Activated T-cell treated with anti-CD3 and anti-CD28 coated beads for 24 hours (primary cell): ENCODE results near the gene KCNE3.

Source experiments
- DNase-seq: peaks from one replicate; pipeline ENCODE4 v3.0.0-alpha.2; 2020; ENCODE audit warnings: low read depth

Gene KCNE3

GRCh38 chr11:74466916-74467885 lies at the start of gene KCNE3:
Gene KCNE3, minus strand, starts transcription at chr11:74467549. Its CDS starts 9,986 bp downstream, at chr11:74457563.
- DNase-seq: no peak

- no peak for DNase-seq
Measured at GRCh38 chr11:74507582-74507981, 40.2 kb upstream of the KCNE3 start.

DNA sequence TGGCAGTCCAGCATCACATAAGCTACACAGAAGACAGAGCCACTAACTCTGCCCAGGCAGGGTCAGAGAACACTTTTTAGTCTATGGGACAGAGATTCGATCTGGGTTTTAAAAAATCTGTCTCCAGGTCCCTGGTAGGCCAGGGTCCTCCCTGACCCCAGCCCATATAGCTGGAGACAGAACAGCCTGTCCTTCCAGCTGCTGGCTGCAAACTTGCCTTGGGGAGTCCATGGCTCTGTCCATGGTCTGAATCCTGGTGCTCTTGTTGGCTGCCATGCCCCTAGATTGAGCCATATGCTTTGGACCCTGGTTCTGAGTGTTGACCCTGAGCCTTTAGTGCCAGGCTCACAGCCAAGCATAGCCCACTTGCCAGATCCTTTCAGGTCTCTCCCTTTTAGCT lies 39.5 kb upstream of the KCNE3 start:
- DNase-seq: no peak

GRCh38 chr11:74505911-74506310 lies 38.6 kb upstream of the KCNE3 start:
- DNase-seq: no peak

- no peak for DNase-seq
Measured at GRCh38 chr11:74504100-74504691, 36.8 kb upstream of the KCNE3 start.

- DNase-seq: no peak
Measured at GRCh38 chr11:74494916-74495315, 27.6 kb upstream of the KCNE3 start.

DNA sequence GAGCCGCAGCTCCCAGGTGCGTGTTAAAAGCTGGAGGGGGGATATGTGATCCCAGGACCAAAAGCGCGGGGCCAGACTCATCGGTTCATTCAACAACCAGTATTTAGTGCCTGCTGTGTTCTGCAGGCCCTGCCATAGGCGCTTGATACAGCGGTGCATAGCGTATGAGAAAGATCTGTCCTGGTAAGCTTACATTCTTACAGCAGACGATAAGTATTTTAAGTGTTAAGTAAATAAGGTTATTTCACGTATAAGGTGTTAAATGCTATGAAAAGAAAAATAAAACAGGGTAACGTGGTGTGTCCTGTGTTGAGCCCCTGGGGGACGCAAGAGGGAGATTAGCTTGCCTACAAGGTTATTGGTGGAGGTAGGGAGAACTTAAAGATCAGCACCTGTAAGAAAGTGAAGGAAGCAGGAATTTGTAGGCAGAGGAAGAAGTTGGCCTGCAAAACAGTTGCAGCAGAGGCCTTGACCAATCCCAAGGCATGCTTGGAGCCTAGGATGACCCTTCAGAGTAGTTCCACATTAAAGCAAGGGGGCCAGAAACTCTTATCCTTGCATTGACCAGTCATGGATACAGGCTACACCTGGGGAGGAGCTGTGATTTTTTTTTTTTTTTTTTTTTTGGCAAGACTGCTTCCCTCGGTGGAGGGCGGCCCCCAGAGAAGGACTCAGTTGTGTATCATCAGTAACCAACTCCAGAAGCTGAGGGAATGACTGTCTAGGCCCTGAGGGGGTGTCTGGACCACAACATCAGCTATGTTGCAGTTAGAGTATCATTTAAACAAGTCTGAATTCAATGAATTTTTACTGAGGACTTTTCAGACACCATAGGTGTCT lies 26.7 kb upstream of the KCNE3 start:
- no peak for DNase-seq

DNA sequence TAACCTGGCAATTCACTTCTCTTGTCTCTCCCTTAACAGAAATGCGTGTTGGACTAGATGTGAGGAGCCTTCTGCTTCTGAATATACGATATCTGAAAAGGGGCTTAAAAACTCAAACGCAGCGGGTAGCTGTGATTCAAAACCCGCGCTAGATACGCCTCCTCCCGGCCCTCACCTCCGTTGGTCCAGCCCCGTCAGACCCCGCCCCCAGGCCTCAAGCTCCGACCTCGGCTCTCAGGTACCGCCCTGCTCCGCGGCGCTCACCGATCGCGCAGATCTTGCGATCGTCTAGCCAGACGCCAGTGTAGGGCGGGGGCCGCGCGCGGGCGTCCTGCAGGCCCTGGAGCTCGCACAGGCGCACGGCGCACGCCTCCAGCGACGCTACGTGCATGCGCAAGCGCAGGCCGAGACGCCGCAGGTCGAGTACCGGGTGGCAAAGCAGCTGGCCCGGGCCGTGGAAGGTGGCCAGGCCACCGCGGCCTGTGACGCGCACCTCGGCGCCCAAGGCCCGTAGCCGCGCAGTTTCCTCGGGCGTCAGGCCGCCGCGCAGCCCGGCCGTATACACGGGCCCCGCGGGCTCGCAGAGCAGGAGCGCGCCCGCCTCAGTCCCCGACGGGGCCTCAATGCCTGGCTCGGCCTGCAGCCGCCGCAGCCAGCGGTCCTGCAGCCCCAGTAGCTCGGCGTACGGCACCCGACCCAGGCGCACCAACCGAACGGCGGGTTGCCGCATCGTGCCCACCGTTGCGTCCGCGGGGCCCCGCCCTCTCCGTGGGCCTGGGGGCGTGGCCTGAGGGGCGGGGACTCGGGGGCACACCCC lies 25.8 kb upstream of the KCNE3 start, which contains the start of gene LIPT2:
TSS of gene LIPT2 (minus strand) at position 751 of the 817 bp plus-strand sequence. CDS start at position 730, 21 bp downstream.
- DNase-seq: peak; percentile 96

DNA sequence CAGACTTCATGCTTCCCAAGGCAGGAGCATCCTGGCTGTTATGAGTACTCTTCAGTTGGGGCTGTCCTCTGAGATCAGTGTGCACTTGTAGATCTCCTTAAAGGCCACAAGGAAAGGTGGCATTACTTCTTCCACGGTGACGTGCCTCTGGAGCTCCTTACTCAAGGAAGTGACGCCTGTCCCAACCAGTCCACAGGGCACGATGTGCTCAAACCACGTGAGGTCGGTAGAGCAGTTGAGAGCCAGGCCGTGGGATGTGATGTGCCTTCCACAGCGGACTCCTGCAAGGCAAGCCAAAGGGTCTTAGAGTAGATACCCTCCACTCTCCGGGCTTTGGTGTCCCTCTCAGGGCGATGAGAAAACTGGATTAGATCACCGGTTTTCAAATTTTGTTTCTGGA lies 24.7 kb upstream of the KCNE3 start:
- no peak for DNase-seq

GRCh38 chr11:74490941-74491340 lies 23.6 kb upstream of the KCNE3 start:
- no peak for DNase-seq

DNA sequence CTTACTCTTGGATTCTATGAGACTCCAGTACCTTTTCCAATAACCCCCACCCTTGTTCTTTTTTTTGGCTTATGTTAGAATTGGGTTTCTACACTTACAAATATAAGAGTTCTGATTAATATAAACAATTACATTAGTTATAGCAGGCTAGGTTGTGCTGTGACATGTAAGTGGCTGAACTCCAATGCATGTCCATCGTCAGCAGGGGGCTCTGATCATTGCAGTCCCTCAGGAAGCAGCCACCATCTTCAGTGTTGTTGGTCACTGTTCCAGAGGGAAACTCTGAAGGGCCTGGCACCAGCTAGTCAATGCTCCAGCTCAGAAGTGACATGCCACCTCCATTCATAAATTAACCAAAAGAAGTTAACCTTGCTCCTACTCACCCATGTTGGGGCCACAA lies 20.5 kb upstream of the KCNE3 start:
- DNase-seq: no peak

- no peak for DNase-seq
Measured at GRCh38 chr11:74485868-74486267, 18.5 kb upstream of the KCNE3 start.

DNA sequence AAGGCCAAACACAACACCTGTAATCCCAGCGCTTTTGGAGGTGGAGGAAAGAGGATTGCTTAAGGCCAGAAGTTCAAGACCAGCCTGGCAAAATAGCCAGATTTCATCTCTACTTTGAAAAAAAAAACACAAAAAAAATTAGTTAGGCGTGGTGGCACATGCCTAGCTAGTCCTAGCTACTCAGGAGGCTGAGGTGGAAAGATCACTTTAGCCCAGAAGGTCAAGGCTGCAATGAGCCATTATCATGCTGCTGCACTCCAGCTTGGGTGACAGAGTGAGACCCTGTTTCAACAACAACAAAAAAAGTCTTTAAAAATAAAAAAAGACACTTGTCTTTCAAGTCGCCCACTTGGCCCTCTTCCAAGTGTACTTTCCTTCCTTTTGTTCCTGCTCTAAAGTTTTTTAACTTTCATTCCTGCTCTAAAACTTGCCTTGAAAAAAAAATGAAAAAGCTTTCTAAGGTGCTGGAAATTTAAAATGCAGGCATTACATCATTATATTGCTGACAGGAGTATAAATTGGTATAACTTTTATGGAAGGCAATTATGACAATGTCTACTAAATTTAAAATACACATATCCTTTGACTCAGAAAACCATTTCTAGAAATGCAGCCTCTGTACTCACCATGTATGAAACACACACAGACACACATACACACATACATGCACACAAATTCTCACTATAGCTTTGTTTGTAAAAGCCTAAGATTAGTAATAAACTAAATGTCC lies 13.5 kb upstream of the KCNE3 start:
- no peak for DNase-seq

DNA sequence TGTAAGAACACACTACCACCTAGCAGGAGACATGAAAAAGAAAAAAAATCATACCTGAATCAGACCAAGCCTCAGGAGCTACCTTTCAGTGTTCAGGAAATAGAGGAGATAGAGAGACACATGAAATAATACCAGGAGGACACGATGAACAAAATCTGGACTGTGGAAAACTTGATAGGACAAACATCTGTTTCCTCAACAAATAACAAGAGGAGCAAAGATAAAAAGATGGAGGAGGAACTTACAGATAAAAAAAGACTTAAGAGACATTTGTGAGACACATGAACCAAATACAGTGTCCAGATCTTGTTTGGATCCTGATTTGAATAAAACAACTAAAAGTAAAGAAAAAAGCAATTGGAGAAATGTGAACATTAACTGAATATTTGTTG lies 12.4 kb upstream of the KCNE3 start:
- no peak for DNase-seq

DNA sequence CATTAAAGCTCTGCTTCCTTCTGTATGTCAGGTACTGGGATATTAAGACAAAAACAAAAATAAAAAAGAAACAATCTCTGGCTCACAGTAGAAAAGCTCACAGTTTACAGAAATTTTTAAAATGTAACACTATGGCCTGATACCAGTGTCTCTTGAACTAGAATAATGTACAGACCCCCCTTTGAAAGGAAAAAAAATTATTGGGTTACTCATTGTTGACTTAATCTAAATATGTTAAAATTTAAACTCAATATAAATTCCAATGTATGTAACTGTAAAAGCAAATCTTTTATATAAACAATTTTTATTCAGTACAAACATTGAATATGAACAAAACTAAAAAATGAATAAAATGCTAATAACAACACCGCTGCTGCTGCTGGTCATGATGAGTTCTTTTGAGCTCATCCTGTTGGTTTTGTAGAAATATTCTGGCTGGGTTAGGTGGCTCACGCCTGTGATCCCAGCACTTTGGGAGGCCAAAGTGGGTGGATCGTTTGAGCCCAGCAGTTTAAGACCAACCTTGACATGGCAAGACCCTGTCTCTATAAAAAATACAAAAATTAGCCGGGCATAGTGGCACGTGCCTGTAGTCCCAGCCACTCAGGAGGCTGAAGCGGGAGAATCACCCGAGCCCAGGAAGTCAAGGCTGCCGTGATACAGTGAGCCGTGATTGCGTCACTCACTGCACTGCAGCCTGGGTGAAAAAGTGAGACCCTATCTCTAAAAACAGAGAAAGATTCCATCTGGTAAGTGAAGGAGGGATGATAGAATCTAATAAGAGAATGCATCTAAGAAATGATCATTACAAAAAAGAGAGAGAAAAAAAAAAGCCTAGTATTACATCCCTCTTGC lies 11.8 kb upstream of the KCNE3 start:
- no peak for DNase-seq

DNA sequence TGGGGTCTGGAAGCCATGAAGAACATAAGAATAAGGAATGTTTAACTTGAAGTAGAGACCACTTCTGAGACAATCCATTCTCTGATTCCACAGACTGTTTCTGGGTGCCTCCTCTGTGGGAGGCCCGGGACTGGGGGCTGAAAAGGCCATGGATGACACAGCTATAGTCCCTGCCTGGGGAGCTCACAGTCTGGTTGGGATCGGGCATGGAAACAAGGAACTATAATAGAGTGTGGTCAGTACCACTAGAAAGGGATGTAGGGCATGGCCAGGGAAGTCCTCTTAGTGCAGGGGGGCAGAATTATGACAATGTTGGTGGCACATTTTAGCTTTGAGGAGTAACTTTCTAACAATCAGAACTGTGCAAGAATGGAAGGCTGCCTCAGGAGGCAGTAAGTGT lies 9.2 kb upstream of the KCNE3 start:
- DNase-seq: no peak

DNA sequence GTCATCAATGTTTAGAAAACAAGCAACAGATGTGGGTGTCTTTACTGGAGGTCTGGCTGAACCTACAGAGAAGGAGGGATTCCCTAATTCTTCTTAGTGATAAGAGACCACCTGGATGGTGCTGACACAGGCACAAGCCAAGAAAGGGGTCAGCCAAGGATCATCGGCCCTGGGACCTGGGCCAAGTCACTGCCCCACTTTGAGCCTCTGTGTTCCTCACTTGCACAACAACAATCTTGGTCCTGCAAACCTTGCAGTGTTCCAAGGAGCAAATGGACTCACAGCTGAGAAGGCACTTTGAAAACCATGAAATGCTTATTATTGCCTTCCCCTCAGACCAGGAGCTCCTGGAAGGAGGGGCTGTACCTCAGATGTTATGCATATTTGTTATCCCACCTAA lies 7.0 kb upstream of the KCNE3 start:
- DNase-seq: no peak

DNA sequence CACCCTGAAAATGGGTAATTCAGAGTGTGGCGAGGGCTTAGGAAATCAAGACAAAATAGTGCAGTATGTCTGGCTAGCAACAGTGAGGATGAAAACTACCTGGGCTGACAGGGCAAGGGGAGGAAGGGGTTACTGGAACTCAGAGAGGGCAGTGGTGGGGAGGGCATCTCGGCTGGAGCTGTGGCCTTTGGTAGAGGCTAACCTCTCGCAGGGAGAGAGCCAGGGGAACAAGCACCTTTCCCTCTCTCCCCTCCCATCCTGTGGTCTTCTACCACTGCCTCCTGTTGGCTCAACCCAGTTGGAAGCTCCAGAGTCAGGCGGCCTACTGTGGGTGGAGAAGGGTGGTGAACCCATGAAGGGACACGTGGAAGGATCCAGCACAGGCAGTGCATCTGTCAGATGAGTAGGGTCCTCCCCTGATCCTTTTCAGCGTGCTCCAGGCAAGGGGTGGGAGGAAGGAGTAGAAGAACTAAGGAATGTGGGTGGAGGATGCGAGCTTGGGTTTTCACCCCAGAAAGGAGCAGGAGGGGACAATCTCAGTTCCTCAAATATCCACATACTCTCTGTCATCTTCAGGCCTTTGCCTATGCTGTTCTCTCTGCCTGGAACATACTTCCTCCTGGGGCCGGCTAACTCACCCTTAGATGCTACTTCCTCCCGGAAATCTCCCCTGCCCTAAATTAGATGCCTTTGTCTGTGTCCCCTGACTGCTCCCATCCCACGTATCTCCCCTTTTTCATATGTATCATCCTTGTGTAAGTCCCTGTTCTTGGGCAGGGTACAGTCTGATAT lies 6.2 kb upstream of the KCNE3 start:
- DNase-seq: no peak
